SK-N-SH treated with all-trans-retinoic acid at 6 μM for 48 hours (cell line): Measurements from ENCODE around the gene AIMP1.
A peak's percentile ranks its signal among the peaks of the same experiment; 100 is the strongest.

Source experiments
- ATAC-seq: fragments of 200-7000 bp; cut with Tn5 transposase; 3 replicates; pipeline ENCODE4 v1.9.1; 2020; ENCODE audit warnings: mild to moderate bottlenecking, moderate library complexity
- ARNTL ChIP-seq: fragments of 450-650 bp; formaldehyde crosslinking; IDR thresholded peaks from 2 replicates; pipeline ENCODE4 v1.5.0; 2020; ENCODE audit warnings: low read depth, mild to moderate bottlenecking, moderate library complexity, borderline replicate concordance
- BACH2 ChIP-seq: fragments of 250-450 bp; sonication (Bioruptor Pico); IDR thresholded peaks from 2 replicates; pipeline ENCODE4 v1.9.0; 2021; ENCODE audit warnings: mild to moderate bottlenecking, borderline replicate concordance
- CSDC2 ChIP-seq: fragments of 250-450 bp; sonication (Bioruptor Pico); IDR thresholded peaks from 2 replicates; pipeline ENCODE4 v1.5.0; 2020; ENCODE audit warnings: mild to moderate bottlenecking, moderate library complexity
- ESRRG ChIP-seq: fragments of 250-450 bp; sonication (Bioruptor Pico); IDR thresholded peaks from 2 replicates; pipeline ENCODE4 v1.6.1; 2021; ENCODE audit warnings: mild to moderate bottlenecking
- GLIS3 ChIP-seq: fragments of 250-450 bp; sonication (Bioruptor Pico); IDR thresholded peaks from 2 replicates; pipeline ENCODE4 v1.5.0; 2020; ENCODE audit warnings: mild to moderate bottlenecking, moderate library complexity
- ISL1 ChIP-seq: fragments of 250-450 bp; sonication (Bioruptor Pico); IDR thresholded peaks from 2 replicates; pipeline ENCODE4 v2.1.2; 2022; ENCODE audit warnings: mild to moderate bottlenecking, moderate library complexity
- OSR1 ChIP-seq: fragments of 250-450 bp; sonication (Bioruptor Pico); IDR thresholded peaks from 2 replicates; pipeline ENCODE4 v1.8.0; 2022; ENCODE audit warnings: moderate library complexity, mild to moderate bottlenecking, inconsistent platforms
- PPARA ChIP-seq: fragments of 250-450 bp; sonication (Bioruptor Pico); IDR thresholded peaks from 2 replicates; pipeline ENCODE4 v1.5.0; 2020; ENCODE audit warnings: mild to moderate bottlenecking, borderline replicate concordance
- RARB ChIP-seq: fragments of 250-450 bp; sonication (Bioruptor Pico); IDR thresholded peaks from 2 replicates; pipeline ENCODE4 v1.8.0; 2021; ENCODE audit warnings: mild to moderate bottlenecking, moderate library complexity
- SNAI2 ChIP-seq: fragments of 250-450 bp; sonication (Bioruptor Pico); IDR thresholded peaks from 2 replicates; pipeline ENCODE4 v1.5.0; 2020; ENCODE audit warnings: mild to moderate bottlenecking, moderate library complexity
- ZC3H10 ChIP-seq: fragments of 250-450 bp; sonication (Bioruptor Pico); IDR thresholded peaks from 2 replicates; pipeline ENCODE4 v1.5.1; 2021; ENCODE audit warnings: mild to moderate bottlenecking, moderate library complexity
- ZFP3 ChIP-seq: fragments of 250-450 bp; sonication (Bioruptor Pico); IDR thresholded peaks from 2 replicates; pipeline ENCODE4 v1.5.0; 2020; ENCODE audit warnings: mild to moderate bottlenecking, moderate library complexity
- ZFP30 ChIP-seq: fragments of 450-650 bp; formaldehyde crosslinking; IDR thresholded peaks from 2 replicates; pipeline ENCODE4 v1.5.0; 2022; ENCODE audit warnings: mild to moderate bottlenecking, moderate library complexity
- ZNF565 ChIP-seq: fragments of 450-650 bp; formaldehyde crosslinking; conservative IDR thresholded peaks from 2 replicates; pipeline ENCODE4 v1.5.0; 2020; ENCODE audit warnings: low read depth, mild to moderate bottlenecking, moderate library complexity
- ZNF70 ChIP-seq: fragments of 450-650 bp; formaldehyde crosslinking; IDR thresholded peaks from 2 replicates; pipeline ENCODE4 v1.5.0; 2020; ENCODE audit warnings: mild to moderate bottlenecking, moderate library complexity
- ZNF8 ChIP-seq: fragments of 450-650 bp; formaldehyde crosslinking; IDR thresholded peaks from 2 replicates; pipeline ENCODE4 v1.5.0; 2020; ENCODE audit warnings: mild to moderate bottlenecking, moderate library complexity
- TF ChIP-seq, protein P1 (sequence below): fragments of 250-450 bp; sonication (Bioruptor Pico); IDR thresholded peaks from 2 replicates; pipeline ENCODE4 v1.5.1; 2021; ENCODE audit warnings: mild to moderate bottlenecking, moderate library complexity
- TF ChIP-seq, protein P2 (sequence below): fragments of 250-450 bp; sonication (Bioruptor Pico); IDR thresholded peaks from 2 replicates; pipeline ENCODE4 v1.8.0; 2021; ENCODE audit warnings: low read depth, mild to moderate bottlenecking, moderate library complexity, borderline replicate concordance
- TF ChIP-seq, protein P3 (sequence below): fragments of 250-450 bp; sonication (Bioruptor Pico); IDR thresholded peaks from 2 replicates; pipeline ENCODE4 v1.5.1; 2020; ENCODE audit warnings: low read depth, mild to moderate bottlenecking, moderate library complexity
- TF ChIP-seq, protein P4 (sequence below): fragments of 250-450 bp; sonication (Bioruptor Pico); IDR thresholded peaks from 2 replicates; pipeline ENCODE4 v1.5.0; 2020; ENCODE audit warnings: mild to moderate bottlenecking, moderate library complexity

AIMP1 gene

DNA sequence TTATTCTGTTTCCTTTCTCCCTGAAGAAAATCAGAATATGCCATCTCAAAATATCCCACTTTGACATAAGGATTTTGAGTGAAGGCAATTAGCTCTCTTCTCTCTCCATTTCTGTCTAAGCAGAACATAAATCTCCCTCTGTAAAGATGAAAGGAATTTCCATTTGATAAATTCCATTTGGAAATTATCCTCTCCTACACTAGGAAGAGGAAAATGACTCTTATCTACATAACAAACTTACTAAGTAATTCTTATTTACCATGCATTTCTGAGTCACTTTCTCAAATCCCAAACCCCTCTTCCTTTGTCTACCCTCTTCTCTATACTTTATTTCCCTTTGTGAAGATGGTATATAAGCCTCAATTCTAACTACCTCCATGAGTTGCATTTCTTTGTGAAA, 11.7 kb upstream of the AIMP1 start:
- TF ChIP-seq RARB (CRISPR knock-in tag): no peak
- TF ChIP-seq OSR1: no peak
- no peak for TF ChIP-seq GLIS3 (CRISPR knock-in tag)
- TF ChIP-seq ISL1 (CRISPR knock-in tag): peak; percentile 89
- TF ChIP-seq CSDC2 (CRISPR knock-in tag): no peak
- TF ChIP-seq, protein P1, sequence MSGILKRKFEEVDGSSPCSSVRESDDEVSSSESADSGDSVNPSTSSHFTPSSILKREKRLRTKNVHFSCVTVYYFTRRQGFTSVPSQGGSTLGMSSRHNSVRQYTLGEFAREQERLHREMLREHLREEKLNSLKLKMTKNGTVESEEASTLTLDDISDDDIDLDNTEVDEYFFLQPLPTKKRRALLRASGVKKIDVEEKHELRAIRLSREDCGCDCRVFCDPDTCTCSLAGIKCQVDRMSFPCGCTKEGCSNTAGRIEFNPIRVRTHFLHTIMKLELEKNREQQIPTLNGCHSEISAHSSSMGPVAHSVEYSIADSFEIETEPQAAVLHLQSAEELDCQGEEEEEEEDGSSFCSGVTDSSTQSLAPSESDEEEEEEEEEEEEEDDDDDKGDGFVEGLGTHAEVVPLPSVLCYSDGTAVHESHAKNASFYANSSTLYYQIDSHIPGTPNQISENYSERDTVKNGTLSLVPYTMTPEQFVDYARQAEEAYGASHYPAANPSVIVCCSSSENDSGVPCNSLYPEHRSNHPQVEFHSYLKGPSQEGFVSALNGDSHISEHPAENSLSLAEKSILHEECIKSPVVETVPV (CRISPR knock-in tag): no peak
- TF ChIP-seq, protein P2, sequence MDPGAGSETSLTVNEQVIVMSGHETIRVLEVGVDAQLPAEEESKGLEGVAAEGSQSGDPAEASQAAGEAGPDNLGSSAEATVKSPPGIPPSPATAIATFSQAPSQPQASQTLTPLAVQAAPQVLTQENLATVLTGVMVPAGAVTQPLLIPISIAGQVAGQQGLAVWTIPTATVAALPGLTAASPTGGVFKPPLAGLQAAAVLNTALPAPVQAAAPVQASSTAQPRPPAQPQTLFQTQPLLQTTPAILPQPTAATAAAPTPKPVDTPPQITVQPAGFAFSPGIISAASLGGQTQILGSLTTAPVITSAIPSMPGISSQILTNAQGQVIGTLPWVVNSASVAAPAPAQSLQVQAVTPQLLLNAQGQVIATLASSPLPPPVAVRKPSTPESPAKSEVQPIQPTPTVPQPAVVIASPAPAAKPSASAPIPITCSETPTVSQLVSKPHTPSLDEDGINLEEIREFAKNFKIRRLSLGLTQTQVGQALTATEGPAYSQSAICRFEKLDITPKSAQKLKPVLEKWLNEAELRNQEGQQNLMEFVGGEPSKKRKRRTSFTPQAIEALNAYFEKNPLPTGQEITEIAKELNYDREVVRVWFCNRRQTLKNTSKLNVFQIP: no peak
- TF ChIP-seq, protein P3, sequence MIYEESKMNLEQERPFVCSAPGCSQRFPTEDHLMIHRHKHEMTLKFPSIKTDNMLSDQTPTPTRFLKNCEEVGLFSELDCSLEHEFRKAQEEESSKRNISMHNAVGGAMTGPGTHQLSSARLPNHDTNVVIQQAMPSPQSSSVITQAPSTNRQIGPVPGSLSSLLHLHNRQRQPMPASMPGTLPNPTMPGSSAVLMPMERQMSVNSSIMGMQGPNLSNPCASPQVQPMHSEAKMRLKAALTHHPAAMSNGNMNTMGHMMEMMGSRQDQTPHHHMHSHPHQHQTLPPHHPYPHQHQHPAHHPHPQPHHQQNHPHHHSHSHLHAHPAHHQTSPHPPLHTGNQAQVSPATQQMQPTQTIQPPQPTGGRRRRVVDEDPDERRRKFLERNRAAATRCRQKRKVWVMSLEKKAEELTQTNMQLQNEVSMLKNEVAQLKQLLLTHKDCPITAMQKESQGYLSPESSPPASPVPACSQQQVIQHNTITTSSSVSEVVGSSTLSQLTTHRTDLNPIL: no peak
- ATAC-seq: no peak

DNA sequence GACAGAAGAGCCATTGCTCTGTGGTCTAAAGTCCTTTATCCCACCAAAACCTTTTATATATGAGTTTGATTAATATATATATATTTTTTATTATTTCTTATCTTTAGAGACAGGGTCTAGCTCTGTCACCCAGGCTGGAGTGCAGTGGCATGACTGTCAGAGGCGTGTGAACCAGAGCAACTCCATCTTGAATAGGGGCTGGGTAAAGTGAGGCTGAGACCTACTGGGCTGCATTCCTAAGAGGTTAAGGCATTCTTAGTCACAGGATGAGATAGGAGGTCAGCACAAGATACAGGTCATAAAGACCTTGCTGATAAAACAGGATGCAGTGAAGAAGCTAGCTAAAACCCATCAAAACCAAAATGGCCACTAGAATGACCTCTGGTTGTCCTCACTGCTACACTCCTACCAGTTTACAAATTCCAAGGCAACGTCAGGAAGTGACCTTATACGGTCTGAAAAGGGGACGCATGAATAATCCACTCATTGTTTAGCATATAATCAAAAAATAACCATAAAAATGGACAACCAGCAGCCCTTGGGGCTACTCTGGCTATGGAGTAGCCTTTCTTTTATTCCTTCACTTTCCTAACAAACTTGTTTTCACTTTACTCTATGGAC, 10.8 kb upstream of the AIMP1 start:
- no peak for TF ChIP-seq ZNF565
- TF ChIP-seq ZFP3 (CRISPR knock-in tag): peak; percentile 71
- TF ChIP-seq PPARA (CRISPR knock-in tag): no peak
- no peak for TF ChIP-seq ESRRG (CRISPR knock-in tag)
- no peak for TF ChIP-seq BACH2
- peak; percentile 90 for TF ChIP-seq SNAI2 (CRISPR knock-in tag)
- peak; percentile 77; the same call in 1 of the 2 replicates for TF ChIP-seq CSDC2 (CRISPR knock-in tag)
- TF ChIP-seq RARB (CRISPR knock-in tag): no peak
- TF ChIP-seq, protein P3: 0 out of 2 replicates have a peak, but pooled peaks have one; percentile 27
- ATAC-seq: no peak

DNA sequence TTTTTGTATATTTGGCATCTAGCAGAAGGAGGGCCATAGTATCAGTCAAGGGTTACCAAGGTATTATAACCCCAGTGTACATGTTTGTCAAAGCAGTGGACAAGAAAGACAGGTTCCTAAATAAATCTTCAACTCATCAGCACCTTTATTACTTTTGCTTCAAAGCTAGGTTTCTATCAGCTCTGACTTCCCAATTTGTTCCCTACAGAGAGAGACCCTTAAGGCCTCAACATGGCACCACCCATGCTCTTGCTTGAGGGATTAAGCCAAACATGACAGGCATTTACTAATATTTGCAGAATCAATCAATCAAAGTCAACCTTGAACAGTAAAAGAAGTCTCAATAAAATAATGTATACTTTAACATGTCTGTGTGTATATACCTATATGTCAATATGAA, 9.8 kb upstream of the AIMP1 start:
- ATAC-seq: no peak
- no peak for TF ChIP-seq ZFP3 (CRISPR knock-in tag)
- no peak for TF ChIP-seq RARB (CRISPR knock-in tag)
- no peak for TF ChIP-seq ISL1 (CRISPR knock-in tag)
- TF ChIP-seq ZNF565: no peak
- TF ChIP-seq, protein P3: no peak
- TF ChIP-seq CSDC2 (CRISPR knock-in tag): no peak
- TF ChIP-seq, protein P4, sequence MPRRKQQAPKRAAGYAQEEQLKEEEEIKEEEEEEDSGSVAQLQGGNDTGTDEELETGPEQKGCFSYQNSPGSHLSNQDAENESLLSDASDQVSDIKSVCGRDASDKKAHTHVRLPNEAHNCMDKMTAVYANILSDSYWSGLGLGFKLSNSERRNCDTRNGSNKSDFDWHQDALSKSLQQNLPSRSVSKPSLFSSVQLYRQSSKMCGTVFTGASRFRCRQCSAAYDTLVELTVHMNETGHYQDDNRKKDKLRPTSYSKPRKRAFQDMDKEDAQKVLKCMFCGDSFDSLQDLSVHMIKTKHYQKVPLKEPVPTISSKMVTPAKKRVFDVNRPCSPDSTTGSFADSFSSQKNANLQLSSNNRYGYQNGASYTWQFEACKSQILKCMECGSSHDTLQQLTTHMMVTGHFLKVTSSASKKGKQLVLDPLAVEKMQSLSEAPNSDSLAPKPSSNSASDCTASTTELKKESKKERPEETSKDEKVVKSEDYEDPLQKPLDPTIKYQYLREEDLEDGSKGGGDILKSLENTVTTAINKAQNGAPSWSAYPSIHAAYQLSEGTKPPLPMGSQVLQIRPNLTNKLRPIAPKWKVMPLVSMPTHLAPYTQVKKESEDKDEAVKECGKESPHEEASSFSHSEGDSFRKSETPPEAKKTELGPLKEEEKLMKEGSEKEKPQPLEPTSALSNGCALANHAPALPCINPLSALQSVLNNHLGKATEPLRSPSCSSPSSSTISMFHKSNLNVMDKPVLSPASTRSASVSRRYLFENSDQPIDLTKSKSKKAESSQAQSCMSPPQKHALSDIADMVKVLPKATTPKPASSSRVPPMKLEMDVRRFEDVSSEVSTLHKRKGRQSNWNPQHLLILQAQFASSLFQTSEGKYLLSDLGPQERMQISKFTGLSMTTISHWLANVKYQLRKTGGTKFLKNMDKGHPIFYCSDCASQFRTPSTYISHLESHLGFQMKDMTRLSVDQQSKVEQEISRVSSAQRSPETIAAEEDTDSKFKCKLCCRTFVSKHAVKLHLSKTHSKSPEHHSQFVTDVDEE (CRISPR knock-in tag): no peak
- no peak for TF ChIP-seq GLIS3 (CRISPR knock-in tag)
- no peak for TF ChIP-seq ZNF8 (CRISPR knock-in tag)
- no peak for TF ChIP-seq SNAI2 (CRISPR knock-in tag)
- TF ChIP-seq ESRRG (CRISPR knock-in tag): no peak
- TF ChIP-seq ARNTL (CRISPR knock-in tag): no peak
- no peak for TF ChIP-seq ZFP30 (CRISPR knock-in tag)
- no peak for TF ChIP-seq OSR1
- TF ChIP-seq ZNF70 (CRISPR knock-in tag): no peak
- no peak for TF ChIP-seq ZC3H10
